Astrocyte (in vitro differentiated cells and primary cell): Measurements from ENCODE around the gene ELMO1. TPM values are rescaled to one million over a fixed set of nuclear protein-coding genes. Genes with fewer than 3 reads are reported as not detected.

Source experiments
- DNase-seq: peaks from one replicate; pipeline ENCODE4 v3.0.0-alpha.2; 2010; ENCODE audit warnings: low read depth
- FAIRE-seq: peaks from 2 replicates; lab custom pipeline; 2011; peaks lifted over from hg19 to GRCh38; lab: Jason Lieb, UNC
- H2AFZ ChIP-seq: 2 replicates; pipeline ENCODE4 v1.6.0; 2012; ENCODE audit warnings: low read depth, low read length, inconsistent platforms
- H3K27ac ChIP-seq: 2 replicates; pipeline ENCODE4 v1.5.1; 2011; ENCODE audit warnings: low read depth, low read length, inconsistent platforms
- H3K27me3 ChIP-seq: 2 replicates; pipeline ENCODE4 v1.6.0; 2011; ENCODE audit warnings: low read length, inconsistent platforms; ENCODE audit not compliant: insufficient read depth
- H3K36me3 ChIP-seq: 2 replicates; pipeline ENCODE4 v1.5.1; 2011; ENCODE audit warnings: low read length, inconsistent platforms; ENCODE audit not compliant: insufficient read depth
- H3K4me1 ChIP-seq: 2 replicates; pipeline ENCODE4 v1.5.1; 2011; ENCODE audit warnings: low read length, inconsistent platforms; ENCODE audit not compliant: insufficient read depth
- H3K4me2 ChIP-seq: 2 replicates; pipeline ENCODE4 v1.6.0; 2012; ENCODE audit warnings: low read length, inconsistent platforms
- H3K4me3 ChIP-seq: 2 replicates; pipeline ENCODE4 v1.5.1; 2011; ENCODE audit warnings: low read depth, mild to moderate bottlenecking, low read length, inconsistent platforms; ENCODE audit not compliant: insufficient read depth
- H3K79me2 ChIP-seq: 2 replicates; pipeline ENCODE4 v1.6.0; 2012; ENCODE audit warnings: mild to moderate bottlenecking, low read length, inconsistent platforms; ENCODE audit not compliant: insufficient read depth
- H3K9ac ChIP-seq: 2 replicates; pipeline ENCODE4 v1.6.0; 2012; ENCODE audit warnings: mild to moderate bottlenecking, low read length, inconsistent platforms
- H3K9me3 ChIP-seq: 2 replicates; pipeline ENCODE4 v1.5.1; 2012; ENCODE audit warnings: low read depth, mild to moderate bottlenecking, low read length, inconsistent platforms; ENCODE audit not compliant: insufficient read depth
- H4K20me1 ChIP-seq: 2 replicates; pipeline ENCODE4 v1.6.0; 2012; ENCODE audit warnings: low read length, inconsistent platforms; ENCODE audit not compliant: insufficient read depth
- H3K27ac Mint-ChIP-seq: one replicate; pipeline ENCODE4 v1.8.0; 2021; ENCODE audit warnings: mild to moderate bottlenecking, mixed read lengths; ENCODE audit not compliant: unreplicated experiment
- H3K27me3 Mint-ChIP-seq: one replicate; pipeline ENCODE4 v1.8.0; 2021; ENCODE audit warnings: low read depth, mixed read lengths; ENCODE audit not compliant: unreplicated experiment
- H3K36me3 Mint-ChIP-seq: one replicate; pipeline ENCODE4 v1.8.0; 2021; ENCODE audit warnings: low read depth, mixed read lengths; ENCODE audit not compliant: unreplicated experiment
- H3K4me1 Mint-ChIP-seq: one replicate; pipeline ENCODE4 v1.8.0; 2021; ENCODE audit warnings: low read depth, mixed read lengths; ENCODE audit not compliant: unreplicated experiment
- H3K4me3 Mint-ChIP-seq: one replicate; pipeline ENCODE4 v1.8.0; 2021; ENCODE audit warnings: mild to moderate bottlenecking, moderate library complexity, mixed read lengths; ENCODE audit not compliant: unreplicated experiment
- H3K9me3 Mint-ChIP-seq: one replicate; pipeline ENCODE4 v1.8.0; 2021; ENCODE audit warnings: mild to moderate bottlenecking, mixed read lengths; ENCODE audit not compliant: unreplicated experiment
- CTCF ChIP-seq: IDR thresholded peaks from 2 replicates; pipeline ENCODE4 v1.5.1; 2011; ENCODE audit warnings: low read depth, mild to moderate bottlenecking, inconsistent platforms, low read length, moderate library complexity; ENCODE audit not compliant: insufficient read depth
- EZH2 ChIP-seq: IDR thresholded peaks from 2 replicates; pipeline ENCODE4 v1.6.1; 2012; ENCODE audit warnings: mild to moderate bottlenecking, low read length, inconsistent platforms; ENCODE audit not compliant: insufficient read depth
- total RNA-seq: library from RNA; stranded (reverse); gene quantifications from 2 replicates; pipeline ENCODE4 v1.2.1, GENCODE V29; 2021

Gene ELMO1
- total RNA-seq, 1 donor from 2014 or later = 20.4 TPM

DNA sequence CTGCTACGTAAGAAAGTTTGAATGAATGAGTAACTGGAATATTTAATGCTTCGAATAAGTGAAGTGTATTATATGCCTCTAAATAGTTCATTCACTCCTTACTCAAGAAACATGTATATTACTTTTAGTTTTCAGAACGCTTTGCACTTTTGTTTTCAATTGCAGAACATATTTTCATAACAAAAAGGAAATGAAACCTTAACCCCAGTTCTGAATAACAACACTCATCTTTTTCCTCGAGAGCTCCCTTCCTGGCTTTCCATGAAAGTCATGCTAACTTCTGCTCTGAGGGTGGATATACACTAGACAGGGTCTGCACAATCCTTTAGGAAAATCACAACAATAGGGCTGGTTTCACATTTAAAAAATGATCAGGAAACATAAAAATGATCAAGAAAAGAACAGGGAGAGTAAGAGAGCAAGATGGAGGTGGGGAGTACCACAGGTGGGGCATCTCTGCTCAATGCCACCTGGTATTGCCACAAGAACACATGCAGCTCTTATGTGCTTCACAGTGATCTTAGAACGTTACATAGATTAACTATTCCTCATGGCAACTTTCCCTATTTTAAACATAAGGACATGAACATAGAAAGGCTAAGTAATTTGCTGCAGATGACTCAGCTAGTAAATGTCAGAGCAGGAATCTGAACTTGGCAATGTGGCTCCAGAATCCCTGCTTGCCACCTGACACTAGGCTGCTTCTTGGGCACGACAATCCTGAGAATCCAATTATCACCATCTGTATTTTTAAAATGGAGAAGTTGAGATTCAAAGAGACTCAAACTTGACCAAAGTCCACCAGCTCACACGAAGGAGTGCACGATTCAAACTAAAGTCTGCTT lies 504.9 kb downstream of the ELMO1 start:
- H3K4me1 Mint-ChIP-seq = peaks cover 2% of the 10 kb centered on the region
- Histone ChIP-seq H3K9ac (no peak overlapping the region), H4K20me1 (no peaks in the 10 kb centered on the region), H3K4me1 (no peaks in the 10 kb centered on the region), H2AFZ (no peak overlapping the region), H3K4me2 (no peak overlapping the region), H3K79me2 (no peaks in the 10 kb centered on the region), H3K36me3 (no peaks in the 10 kb centered on the region), H3K4me3 (no peak overlapping the region), H3K9me3 (peaks cover 18% of the 10 kb centered on the region), H3K27ac (no peak overlapping the region), H3K27me3 (no peaks in the 10 kb centered on the region)
- peaks cover 28% of the 10 kb centered on the region for H3K9me3 Mint-ChIP-seq
- FAIRE-seq = no peak
- no peaks in the 10 kb centered on the region for H3K27me3 Mint-ChIP-seq
- DNase-seq = peak; percentile 3
- H3K27ac Mint-ChIP-seq = no peak overlapping the region
- H3K4me3 Mint-ChIP-seq = no peak overlapping the region
- H3K36me3 Mint-ChIP-seq = no peaks in the 10 kb centered on the region
- TF ChIP-seq EZH2 (no peak), CTCF (no peak)

DNA sequence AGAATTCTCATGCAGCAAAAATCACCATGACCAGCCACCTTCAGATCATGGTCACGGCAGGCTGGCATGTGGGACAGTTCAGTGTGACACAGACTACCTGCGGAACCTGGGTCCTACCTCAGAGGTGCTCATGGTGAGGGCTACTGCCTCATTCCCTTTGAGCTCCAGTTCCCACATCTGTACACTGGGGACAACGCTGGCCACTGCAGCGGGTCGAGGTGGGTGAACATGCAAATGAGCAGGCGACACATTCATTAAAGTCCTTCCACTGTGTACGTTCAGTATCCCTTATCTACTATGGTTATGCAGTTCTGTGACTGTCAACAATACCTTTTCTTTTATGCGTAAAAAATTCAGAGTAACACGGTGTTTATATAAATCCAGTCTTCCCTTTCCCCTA lies 505.7 kb downstream of the ELMO1 start:
- Histone ChIP-seq H3K4me1 (no peaks in the 10 kb centered on the region), H3K4me2 (no peak overlapping the region), H3K4me3 (no peak overlapping the region), H3K9ac (no peak overlapping the region), H3K27ac (no peak overlapping the region), H3K79me2 (no peaks in the 10 kb centered on the region), H2AFZ (no peak overlapping the region), H3K36me3 (no peaks in the 10 kb centered on the region), H3K27me3 (no peaks in the 10 kb centered on the region), H3K9me3 (peaks cover 22% of the 10 kb centered on the region), H4K20me1 (no peaks in the 10 kb centered on the region)
- TF ChIP-seq CTCF = no peak
- TF ChIP-seq EZH2 = no peak
- peaks cover 2% of the 10 kb centered on the region for H3K36me3 Mint-ChIP-seq
- FAIRE-seq (no peak), DNase-seq (no peak)
- no peaks in the 10 kb centered on the region for H3K27me3 Mint-ChIP-seq
- H3K4me1 Mint-ChIP-seq = peaks cover 2% of the 10 kb centered on the region
- H3K4me3 Mint-ChIP-seq = no peak overlapping the region
- no peak overlapping the region for H3K27ac Mint-ChIP-seq
- H3K9me3 Mint-ChIP-seq = peaks cover 31% of the 10 kb centered on the region

GRCh38 chr7:36942541-36942940 lies 506.1 kb downstream of the ELMO1 start:
- no peaks in the 10 kb centered on the region for H3K79me2 ChIP-seq
- FAIRE-seq = no peak
- no peak overlapping the region for H3K4me3 Mint-ChIP-seq

More at GRCh38 chr7:36942541-36942940, 506.1 kb downstream of the ELMO1 start:
- Histone ChIP-seq H3K4me2 (no peak overlapping the region), H3K9ac (no peak overlapping the region), H3K27ac (no peak overlapping the region), H3K4me3 (no peak overlapping the region), H4K20me1 (no peaks in the 10 kb centered on the region), H2AFZ (no peak overlapping the region), H3K27me3 (no peaks in the 10 kb centered on the region), H3K4me1 (no peaks in the 10 kb centered on the region), H3K36me3 (no peaks in the 10 kb centered on the region), H3K9me3 (peaks cover 22% of the 10 kb centered on the region)
- no peak for DNase-seq
- peaks cover 6% of the 10 kb centered on the region for H3K36me3 Mint-ChIP-seq
- no peaks in the 10 kb centered on the region for H3K27me3 Mint-ChIP-seq
- H3K27ac Mint-ChIP-seq = no peak overlapping the region
- peaks cover 2% of the 10 kb centered on the region for H3K4me1 Mint-ChIP-seq
- peaks cover 34% of the 10 kb centered on the region for H3K9me3 Mint-ChIP-seq
- no peak for TF ChIP-seq CTCF
- TF ChIP-seq EZH2 = no peak
